ENCODE data around the gene CALHM6.

Gene CALHM6

GRCh38 chr6:116447496-116448011 is 13.6 kb upstream of the CALHM6 start:
- no peak overlapping the region for H3K4me3 ChIP-seq (ENCODE audit: low read depth, low read length)
- H3K23ac ChIP-seq (ENCODE audit: low read length), result no peak overlapping the region
- no peak overlapping the region for H3K4me2 ChIP-seq (ENCODE audit: low read length)
- no peak overlapping the region for H3K4ac ChIP-seq (ENCODE audit: low read depth, low read length)
- no peak overlapping the region for H4K8ac ChIP-seq (ENCODE audit: low read depth, low read length)
- peak; percentile 43 to 73 for DNase-seq
- no peaks in the 10 kb centered on the region for H3K4me1 ChIP-seq (ENCODE audit: control insufficient read depth in 1 of 2, insufficient read depth in 2 of 2, low read length in 2 of 2)
- no peak overlapping the region for H3K18ac ChIP-seq (ENCODE audit: low read length)
- H4K12ac ChIP-seq (ENCODE audit: low read depth, low read length), result no peak overlapping the region
- H3K9ac ChIP-seq (ENCODE audit: low read length), result no peak overlapping the region
- H2BK5ac ChIP-seq (ENCODE audit: low read depth, low read length, poor library complexity), result no peak overlapping the region
- H4K91ac ChIP-seq (ENCODE audit: low read depth, low read length), result no peak overlapping the region
- no peak overlapping the region for H2AFZ ChIP-seq (ENCODE audit: insufficient read depth, low read length, poor library complexity)
- H3K27ac ChIP-seq (ENCODE audit: low read depth, low read length), result no peak overlapping the region
- H3K79me2 ChIP-seq (ENCODE audit: control insufficient read depth, insufficient read depth, low read length, poor library complexity), result no peaks in the 10 kb centered on the region
- no peaks in the 10 kb centered on the region for H3K27me3 ChIP-seq (ENCODE audit: insufficient read depth, low read length)
- no peak overlapping the region for H2BK12ac ChIP-seq (ENCODE audit: low read length)
- H2AK5ac ChIP-seq (ENCODE audit: low read length), result no peak overlapping the region
- H3K36me3 ChIP-seq (ENCODE audit: control insufficient read depth in 1 of 2, insufficient read depth in 2 of 2, low read length in 2 of 2), result no peaks in the 10 kb centered on the region
- H3K9me3 ChIP-seq (ENCODE audit: insufficient read depth, low read depth, low read length), result no peaks in the 10 kb centered on the region
- no peak overlapping the region for H3K14ac ChIP-seq (ENCODE audit: low read length)
- WGBS (ENCODE audit: extremely low coverage, insufficient coverage, insufficient read length), result no CpG with 5 or more reads among the region's 2 CpGs
- H3K79me1 ChIP-seq (ENCODE audit: low read length), result no peaks in the 10 kb centered on the region
- no peak overlapping the region for H2BK120ac ChIP-seq (ENCODE audit: insufficient read depth, low read length, poor library complexity)

- H3K18ac ChIP-seq (ENCODE audit: low read length), result no peak overlapping the region
- H4K8ac ChIP-seq (ENCODE audit: low read depth, low read length), result no peak overlapping the region
- H3K9me3 ChIP-seq (ENCODE audit: insufficient read depth, low read depth, low read length), result no peaks in the 10 kb centered on the region
- H3K4me1 ChIP-seq (ENCODE audit: control insufficient read depth in 1 of 2, insufficient read depth in 2 of 2, low read length in 2 of 2), result no peaks in the 10 kb centered on the region
- no peaks in the 10 kb centered on the region for H3K79me1 ChIP-seq (ENCODE audit: low read length)
- H4K91ac ChIP-seq (ENCODE audit: low read depth, low read length), result no peak overlapping the region
- H3K9ac ChIP-seq (ENCODE audit: low read length), result no peak overlapping the region
- H3K4ac ChIP-seq (ENCODE audit: low read depth, low read length), result no peak overlapping the region
- no peak overlapping the region for H3K23ac ChIP-seq (ENCODE audit: low read length)
- no peak overlapping the region for H2BK5ac ChIP-seq (ENCODE audit: low read depth, low read length, poor library complexity)
- no peak overlapping the region for H2BK12ac ChIP-seq (ENCODE audit: low read length)
- no peak overlapping the region for H3K4me3 ChIP-seq (ENCODE audit: low read depth, low read length)
- H3K4me2 ChIP-seq (ENCODE audit: low read length), result no peak overlapping the region
- H3K79me2 ChIP-seq (ENCODE audit: control insufficient read depth, insufficient read depth, low read length, poor library complexity), result no peaks in the 10 kb centered on the region
- no peak overlapping the region for H2AFZ ChIP-seq (ENCODE audit: insufficient read depth, low read length, poor library complexity)
- DNase-seq, result no peak
- H3K27me3 ChIP-seq (ENCODE audit: insufficient read depth, low read length), result no peaks in the 10 kb centered on the region
- WGBS (ENCODE audit: extremely low coverage, insufficient coverage, insufficient read length), result no CpG with 5 or more reads among the region's 1 CpG
- H3K14ac ChIP-seq (ENCODE audit: low read length), result no peak overlapping the region
- no peak overlapping the region for H3K27ac ChIP-seq (ENCODE audit: low read depth, low read length)
- H3K36me3 ChIP-seq (ENCODE audit: control insufficient read depth in 1 of 2, insufficient read depth in 2 of 2, low read length in 2 of 2), result no peaks in the 10 kb centered on the region
- no peak overlapping the region for H4K12ac ChIP-seq (ENCODE audit: low read depth, low read length)
- H2BK120ac ChIP-seq (ENCODE audit: insufficient read depth, low read length, poor library complexity), result no peak overlapping the region
- H2AK5ac ChIP-seq (ENCODE audit: low read length), result no peak overlapping the region
Measured at GRCh38 chr6:116449565-116449964, 11.6 kb upstream of the CALHM6 start.

- H3K27ac ChIP-seq (ENCODE audit: low read depth, low read length), result no peak overlapping the region
- H3K23ac ChIP-seq (ENCODE audit: low read length), result no peak overlapping the region
- H3K79me2 ChIP-seq (ENCODE audit: control insufficient read depth, insufficient read depth, low read length, poor library complexity), result no peaks in the 10 kb centered on the region
- H4K8ac ChIP-seq (ENCODE audit: low read depth, low read length), result no peak overlapping the region
- H3K9me3 ChIP-seq (ENCODE audit: insufficient read depth, low read depth, low read length), result no peaks in the 10 kb centered on the region
- no peak overlapping the region for H2BK120ac ChIP-seq (ENCODE audit: insufficient read depth, low read length, poor library complexity)
- H2AK5ac ChIP-seq (ENCODE audit: low read length), result no peak overlapping the region
- H3K4ac ChIP-seq (ENCODE audit: low read depth, low read length), result no peak overlapping the region
- H3K79me1 ChIP-seq (ENCODE audit: low read length), result no peaks in the 10 kb centered on the region
- no peak overlapping the region for H3K4me2 ChIP-seq (ENCODE audit: low read length)
- no peak overlapping the region for H4K91ac ChIP-seq (ENCODE audit: low read depth, low read length)
- no peak overlapping the region for H2AFZ ChIP-seq (ENCODE audit: insufficient read depth, low read length, poor library complexity)
- no peaks in the 10 kb centered on the region for H3K4me1 ChIP-seq (ENCODE audit: control insufficient read depth in 1 of 2, insufficient read depth in 2 of 2, low read length in 2 of 2)
- no peak overlapping the region for H3K18ac ChIP-seq (ENCODE audit: low read length)
- no peaks in the 10 kb centered on the region for H3K27me3 ChIP-seq (ENCODE audit: insufficient read depth, low read length)
- no peak overlapping the region for H3K14ac ChIP-seq (ENCODE audit: low read length)
- H2BK5ac ChIP-seq (ENCODE audit: low read depth, low read length, poor library complexity), result no peak overlapping the region
- no peak overlapping the region for H3K9ac ChIP-seq (ENCODE audit: low read length)
- H3K36me3 ChIP-seq (ENCODE audit: control insufficient read depth in 1 of 2, insufficient read depth in 2 of 2, low read length in 2 of 2), result no peaks in the 10 kb centered on the region
- no peak overlapping the region for H2BK12ac ChIP-seq (ENCODE audit: low read length)
- H4K12ac ChIP-seq (ENCODE audit: low read depth, low read length), result no peak overlapping the region
- no peak for DNase-seq
- no CpG with 5 or more reads among the region's 1 CpG for WGBS (ENCODE audit: extremely low coverage, insufficient coverage, insufficient read length)
- H3K4me3 ChIP-seq (ENCODE audit: low read depth, low read length), result no peak overlapping the region
Measured at GRCh38 chr6:116450185-116450710, 10.9 kb upstream of the CALHM6 start.

GRCh38 chr6:116450769-116451740 is 10.1 kb upstream of the CALHM6 start:
- H3K18ac ChIP-seq (ENCODE audit: low read length), result no peak overlapping the region
- DNase-seq, result peak; percentile 88 to 92
- no peak overlapping the region for H3K14ac ChIP-seq (ENCODE audit: low read length)
- H3K4me1 ChIP-seq (ENCODE audit: control insufficient read depth in 1 of 2, insufficient read depth in 2 of 2, low read length in 2 of 2), result no peaks in the 10 kb centered on the region
- no peak overlapping the region for H3K9ac ChIP-seq (ENCODE audit: low read length)
- no peak overlapping the region for H2BK12ac ChIP-seq (ENCODE audit: low read length)
- no peak overlapping the region for H2AK5ac ChIP-seq (ENCODE audit: low read length)
- H4K91ac ChIP-seq (ENCODE audit: low read depth, low read length), result no peak overlapping the region
- no peak overlapping the region for H3K4me3 ChIP-seq (ENCODE audit: low read depth, low read length)
- H2AFZ ChIP-seq (ENCODE audit: insufficient read depth, low read length, poor library complexity), result no peak overlapping the region
- no peaks in the 10 kb centered on the region for H3K36me3 ChIP-seq (ENCODE audit: control insufficient read depth in 1 of 2, insufficient read depth in 2 of 2, low read length in 2 of 2)
- H4K12ac ChIP-seq (ENCODE audit: low read depth, low read length), result no peak overlapping the region
- H4K8ac ChIP-seq (ENCODE audit: low read depth, low read length), result no peak overlapping the region
- no peak overlapping the region for H2BK120ac ChIP-seq (ENCODE audit: insufficient read depth, low read length, poor library complexity)
- H3K79me2 ChIP-seq (ENCODE audit: control insufficient read depth, insufficient read depth, low read length, poor library complexity), result no peaks in the 10 kb centered on the region
- no peak overlapping the region for H3K23ac ChIP-seq (ENCODE audit: low read length)
- no CpG with 5 or more reads among the region's 9 CpGs for WGBS (ENCODE audit: extremely low coverage, insufficient coverage, insufficient read length)
- H3K27me3 ChIP-seq (ENCODE audit: insufficient read depth, low read length), result no peaks in the 10 kb centered on the region
- no peaks in the 10 kb centered on the region for H3K9me3 ChIP-seq (ENCODE audit: insufficient read depth, low read depth, low read length)
- no peak overlapping the region for H2BK5ac ChIP-seq (ENCODE audit: low read depth, low read length, poor library complexity)
- no peak overlapping the region for H3K27ac ChIP-seq (ENCODE audit: low read depth, low read length)
- no peaks in the 10 kb centered on the region for H3K79me1 ChIP-seq (ENCODE audit: low read length)
- H3K4ac ChIP-seq (ENCODE audit: low read depth, low read length), result no peak overlapping the region
- H3K4me2 ChIP-seq (ENCODE audit: low read length), result no peak overlapping the region

Data from trophoblast cell (in vitro differentiated cells and primary cell).